Measurements from ENCODE around the gene COL4A2.

The COL4A2 gene

DNA sequence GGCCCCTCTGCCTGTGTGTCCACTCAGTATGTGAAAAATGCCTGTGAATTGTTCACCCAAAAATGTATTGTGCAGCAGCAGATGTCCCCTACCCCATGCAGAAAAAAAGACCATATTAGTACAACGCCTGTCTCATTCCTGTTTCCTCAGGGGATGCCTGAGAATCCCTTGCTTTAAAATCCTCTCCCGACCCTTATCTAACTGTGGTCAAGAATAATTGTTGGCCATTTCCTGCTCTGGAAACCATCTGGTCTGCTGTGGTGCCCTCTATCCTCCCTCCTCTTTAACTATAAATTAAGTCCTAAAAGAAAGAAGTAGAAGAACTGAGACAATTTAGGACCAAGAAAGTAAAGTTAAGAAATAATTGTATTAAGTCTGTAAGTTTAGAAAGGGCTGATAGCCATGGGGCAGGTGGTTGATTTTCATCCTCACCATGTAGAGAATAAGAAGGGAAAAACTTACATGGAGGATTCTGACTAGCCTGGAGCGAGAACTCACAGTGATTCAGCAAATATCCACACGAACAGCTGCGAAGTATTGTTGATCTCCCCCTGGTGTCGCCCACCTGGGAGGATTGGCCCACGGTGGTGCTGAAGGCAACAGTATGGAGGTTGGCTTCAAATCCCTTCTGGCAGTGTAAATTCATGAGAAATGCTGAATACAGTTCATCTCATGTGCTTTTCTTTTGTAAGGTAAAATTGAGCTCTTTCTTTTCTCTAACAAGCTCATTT, 85.6 kb downstream of the COL4A2 start (continued):
- TF ChIP-seq ZNF560 (tag by site-specific recombination; IDR thresholded peaks at IDR 0.05; ENCODE audit: borderline replicate concordance) (no peak), ZNF777 (tag by site-specific recombination; IDR thresholded peaks at IDR 0.05; ENCODE audit: borderline replicate concordance) (no peak), ZNF791 (tag by site-specific recombination; IDR thresholded peaks at IDR 0.05) (no peak), ZFP69B (tag by site-specific recombination; IDR thresholded peaks at IDR 0.05) (no peak), GFI1B (tag by site-specific recombination; IDR thresholded peaks at IDR 0.05) (no peak)

DNA sequence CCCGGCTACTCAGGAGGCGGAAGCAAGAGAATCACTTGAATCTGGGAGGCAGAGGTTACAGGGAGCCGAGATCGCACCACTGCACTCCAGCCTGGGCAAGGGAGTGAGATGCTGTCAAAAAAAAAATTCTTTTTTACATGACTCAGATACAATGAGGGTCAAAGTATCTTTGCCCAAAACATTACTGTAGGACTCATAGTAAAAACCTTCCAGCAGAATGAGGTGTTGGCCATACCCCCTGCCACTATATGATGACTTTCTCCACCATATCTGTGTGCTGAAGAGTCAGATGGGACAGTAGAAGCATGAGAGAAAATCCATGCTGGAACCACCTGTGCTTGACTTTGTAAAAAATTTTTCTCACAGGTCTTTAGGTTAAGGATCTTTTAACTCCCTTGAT, 86.7 kb downstream of the COL4A2 start:
- CTCF ChIA-PET: no interaction called here

GRCh38 chr13:110394371-110394841, 87.3 kb downstream of the COL4A2 start:
- ChIA-PET POLR2A (no interaction called here), CTCF (no interaction called here)
- Histone ChIP-seq H3K27ac (ENCODE audit: extremely low read depth, low read depth, low read length) (no peak overlapping the region), H3K4me1 (ENCODE audit: control insufficient read depth, insufficient read depth, low read length) (no peaks in the 10 kb centered on the region), H3K9me3 (ENCODE audit: control insufficient read depth, insufficient read depth, low read depth, low read length) (no peaks in the 10 kb centered on the region), H3K36me3 (ENCODE audit: control insufficient read depth in 2 of 2, insufficient read depth in 1 of 2, low read length in 2 of 2) (no peaks in the 10 kb centered on the region), H3K4me3 (ENCODE audit: low read depth, low read length) (no peak overlapping the region)
- TF ChIP-seq ZBTB11 (tag by site-specific recombination; conservative IDR thresholded peaks at IDR 0.05; ENCODE audit: low read depth) (no peak), ZNF266 (tag by site-specific recombination; IDR thresholded peaks at IDR 0.05; ENCODE audit: low read depth) (no peak), ZBTB10 (tag by site-specific recombination; IDR thresholded peaks at IDR 0.05) (no peak), TRIM28 (IDR thresholded peaks at IDR 0.05; ENCODE audit: borderline replicate concordance, low read length) (no peak)
- TF ChIP-seq, protein P1, sequence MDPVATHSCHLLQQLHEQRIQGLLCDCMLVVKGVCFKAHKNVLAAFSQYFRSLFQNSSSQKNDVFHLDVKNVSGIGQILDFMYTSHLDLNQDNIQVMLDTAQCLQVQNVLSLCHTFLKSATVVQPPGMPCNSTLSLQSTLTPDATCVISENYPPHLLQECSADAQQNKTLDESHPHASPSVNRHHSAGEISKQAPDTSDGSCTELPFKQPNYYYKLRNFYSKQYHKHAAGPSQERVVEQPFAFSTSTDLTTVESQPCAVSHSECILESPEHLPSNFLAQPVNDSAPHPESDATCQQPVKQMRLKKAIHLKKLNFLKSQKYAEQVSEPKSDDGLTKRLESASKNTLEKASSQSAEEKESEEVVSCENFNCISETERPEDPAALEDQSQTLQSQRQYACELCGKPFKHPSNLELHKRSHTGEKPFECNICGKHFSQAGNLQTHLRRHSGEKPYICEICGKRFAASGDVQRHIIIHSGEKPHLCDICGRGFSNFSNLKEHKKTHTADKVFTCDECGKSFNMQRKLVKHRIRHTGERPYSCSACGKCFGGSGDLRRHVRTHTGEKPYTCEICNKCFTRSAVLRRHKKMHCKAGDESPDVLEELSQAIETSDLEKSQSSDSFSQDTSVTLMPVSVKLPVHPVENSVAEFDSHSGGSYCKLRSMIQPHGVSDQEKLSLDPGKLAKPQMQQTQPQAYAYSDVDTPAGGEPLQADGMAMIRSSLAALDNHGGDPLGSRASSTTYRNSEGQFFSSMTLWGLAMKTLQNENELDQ (tag by site-specific recombination; IDR thresholded peaks at IDR 0.05; ENCODE audit: low read depth): no peak

More for the DNA sequence above, 86.7 kb downstream of the COL4A2 start:
- H3K27ac ChIP-seq (ENCODE audit: extremely low read depth, low read depth, low read length): no peak overlapping the region
- POLR2A ChIA-PET: no interaction called here
- no peak overlapping the region for H3K4me3 ChIP-seq (ENCODE audit: low read depth, low read length)
- H3K36me3 ChIP-seq (ENCODE audit: control insufficient read depth in 2 of 2, insufficient read depth in 1 of 2, low read length in 2 of 2): no peaks in the 10 kb centered on the region
- peaks cover 1% of the 10 kb centered on the region for H3K4me1 ChIP-seq (ENCODE audit: control insufficient read depth, insufficient read depth, low read length)
- TF ChIP-seq HOXD13 (CRISPR knock-in tag; IDR thresholded peaks at IDR 0.05; ENCODE audit: borderline replicate concordance) (no peak), SP7 (tag by site-specific recombination; IDR thresholded peaks at IDR 0.05) (no peak), ZNF302 (tag by site-specific recombination; IDR thresholded peaks at IDR 0.05; ENCODE audit: low read depth) (no peak), ZNF677 (tag by site-specific recombination; IDR thresholded peaks at IDR 0.05) (no peak), ZNF132 (tag by site-specific recombination; IDR thresholded peaks at IDR 0.05; ENCODE audit: borderline replicate concordance) (no peak), ZNF311 (tag by site-specific recombination; IDR thresholded peaks at IDR 0.05; ENCODE audit: borderline replicate concordance) (no peak), ZNF488 (tag by site-specific recombination; IDR thresholded peaks at IDR 0.05) (no peak), ZNF354C (tag by site-specific recombination; IDR thresholded peaks at IDR 0.05; ENCODE audit: borderline replicate concordance, low read depth) (no peak), ZNF155 (tag by site-specific recombination; IDR thresholded peaks at IDR 0.05) (no peak), ZNF585B (tag by site-specific recombination; IDR thresholded peaks at IDR 0.05) (no peak), OSR2 (tag by site-specific recombination; IDR thresholded peaks at IDR 0.05) (no peak), ZNF138 (tag by site-specific recombination; IDR thresholded peaks at IDR 0.05; ENCODE audit: borderline replicate concordance) (no peak)
- TF ChIP-seq, protein P2, sequence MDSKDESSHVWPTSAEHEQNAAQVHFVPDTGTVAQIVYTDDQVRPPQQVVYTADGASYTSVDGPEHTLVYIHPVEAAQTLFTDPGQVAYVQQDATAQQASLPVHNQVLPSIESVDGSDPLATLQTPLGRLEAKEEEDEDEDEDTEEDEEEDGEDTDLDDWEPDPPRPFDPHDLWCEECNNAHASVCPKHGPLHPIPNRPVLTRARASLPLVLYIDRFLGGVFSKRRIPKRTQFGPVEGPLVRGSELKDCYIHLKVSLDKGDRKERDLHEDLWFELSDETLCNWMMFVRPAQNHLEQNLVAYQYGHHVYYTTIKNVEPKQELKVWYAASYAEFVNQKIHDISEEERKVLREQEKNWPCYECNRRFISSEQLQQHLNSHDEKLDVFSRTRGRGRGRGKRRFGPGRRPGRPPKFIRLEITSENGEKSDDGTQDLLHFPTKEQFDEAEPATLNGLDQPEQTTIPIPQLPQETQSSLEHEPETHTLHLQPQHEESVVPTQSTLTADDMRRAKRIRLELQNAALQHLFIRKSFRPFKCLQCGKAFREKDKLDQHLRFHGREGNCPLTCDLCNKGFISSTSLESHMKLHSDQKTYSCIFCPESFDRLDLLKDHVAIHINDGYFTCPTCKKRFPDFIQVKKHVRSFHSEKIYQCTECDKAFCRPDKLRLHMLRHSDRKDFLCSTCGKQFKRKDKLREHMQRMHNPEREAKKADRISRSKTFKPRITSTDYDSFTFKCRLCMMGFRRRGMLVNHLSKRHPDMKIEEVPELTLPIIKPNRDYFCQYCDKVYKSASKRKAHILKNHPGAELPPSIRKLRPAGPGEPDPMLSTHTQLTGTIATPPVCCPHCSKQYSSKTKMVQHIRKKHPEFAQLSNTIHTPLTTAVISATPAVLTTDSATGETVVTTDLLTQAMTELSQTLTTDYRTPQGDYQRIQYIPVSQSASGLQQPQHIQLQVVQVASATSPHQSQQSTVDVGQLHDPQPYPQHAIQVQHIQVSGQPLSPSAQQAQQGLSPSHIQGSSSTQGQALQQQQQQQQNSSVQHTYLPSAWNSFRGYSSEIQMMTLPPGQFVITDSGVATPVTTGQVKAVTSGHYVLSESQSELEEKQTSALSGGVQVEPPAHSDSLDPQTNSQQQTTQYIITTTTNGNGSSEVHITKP (tag by site-specific recombination; IDR thresholded peaks at IDR 0.05): no peak
- H3K9me3 ChIP-seq (ENCODE audit: control insufficient read depth, insufficient read depth, low read depth, low read length): no peaks in the 10 kb centered on the region
